K562 (cell line): Measurements from ENCODE around the gene ZMYND8. TPM values are rescaled to one million over a fixed set of nuclear protein-coding genes. Genes with fewer than 3 reads are reported as not detected.

ENCODE experiments used
- ATF2 ChIP-seq: sonication (generic); formaldehyde crosslinking; IDR thresholded peaks from 2 replicates; pipeline ENCODE4 v1.8.1; 2022; ENCODE audit warnings: missing genetic modification reagents
- CREBBP ChIP-seq: IDR thresholded peaks from one replicate; pipeline ENCODE4 v1.6.1; 2012; ENCODE audit warnings: low read depth, mild to moderate bottlenecking, control low read depth, inconsistent platforms, low read length
- ELK3 ChIP-seq: fragments of 450-650 bp; formaldehyde crosslinking; IDR thresholded peaks from 2 replicates; pipeline ENCODE4 v1.4.0; 2020; ENCODE audit warnings: mild to moderate bottlenecking
- ERF ChIP-seq: fragments of 450-650 bp; formaldehyde crosslinking; IDR thresholded peaks from 2 replicates; pipeline ENCODE4 v1.4.0; 2020; ENCODE audit warnings: mild to moderate bottlenecking, mixed read lengths
- EZH2 ChIP-seq: IDR thresholded peaks from 2 replicates; pipeline ENCODE4 v1.6.1; 2012; ENCODE audit warnings: low read depth, mild to moderate bottlenecking, inconsistent platforms, low read length, borderline replicate concordance
- HES1 ChIP-seq: fragments of 450-650 bp; IDR thresholded peaks from 2 replicates; pipeline ENCODE4 v1.6.1; 2016; ENCODE audit warnings: low read depth, mild to moderate bottlenecking, moderate library complexity
- NCOA6 ChIP-seq: fragments of 450-650 bp; IDR thresholded peaks from 2 replicates; pipeline ENCODE4 v1.6.1; 2017; ENCODE audit warnings: mild to moderate bottlenecking
- NR2C1 ChIP-seq, 2 experiments: fragments of 450-650 bp; IDR thresholded peaks; 2 replicates each; pipeline ENCODE4 v1.6.1; 2017; ENCODE audit warnings: mild to moderate bottlenecking in 2 of 2, antibody characterized with exemption in 1 of 2, inconsistent platforms in 1 of 2, missing compliant biosample characterization in 1 of 2, missing genetic modification characterization in 1 of 2
- PHF21A ChIP-seq: fragments of 450-650 bp; IDR thresholded peaks from 2 replicates; pipeline ENCODE4 v1.6.1; 2017; ENCODE audit warnings: low read depth, borderline replicate concordance
- PREB ChIP-seq: sonication (generic); formaldehyde crosslinking; IDR thresholded peaks from 2 replicates; pipeline ENCODE4 v1.8.1; 2023; ENCODE audit warnings: mild to moderate bottlenecking, missing genetic modification reagents
- SAP30 ChIP-seq: fragments of 200-600 bp; sonication (generic); IDR thresholded peaks from 2 replicates; pipeline ENCODE4 v1.6.1; 2012; ENCODE audit warnings: borderline replicate concordance, low read depth, mild to moderate bottlenecking, moderate library complexity, low read length, control low read depth, inconsistent platforms; ENCODE audit not compliant: insufficient read depth, poor library complexity, severe bottlenecking
- SUPT5H ChIP-seq: fragments of 450-650 bp; IDR thresholded peaks from 2 replicates; pipeline ENCODE4 v1.6.1; 2016
- VEZF1 ChIP-seq: fragments of 200-800 bp; sonication (Bioruptor generic); IDR thresholded peaks from 2 replicates; pipeline ENCODE4 v1.6.1; 2017; ENCODE audit warnings: missing genetic modification characterization, missing compliant biosample characterization
- ZBTB17 ChIP-seq: fragments of 450-650 bp; formaldehyde crosslinking; IDR thresholded peaks from 2 replicates; pipeline ENCODE4 v1.4.0; 2020; ENCODE audit warnings: mild to moderate bottlenecking
- ZC3H8 ChIP-seq: fragments of 450-650 bp; IDR thresholded peaks from 2 replicates; pipeline ENCODE4 v1.6.1; 2017
- ZNF165 ChIP-seq: fragments of 250-450 bp; sonication (Bioruptor Pico); IDR thresholded peaks from 2 replicates; pipeline ENCODE4 v1.4.0; 2020; ENCODE audit warnings: borderline replicate concordance
- ZNF280A ChIP-seq: fragments of 450-650 bp; IDR thresholded peaks from 2 replicates; pipeline ENCODE4 v1.6.1; 2018; ENCODE audit warnings: mild to moderate bottlenecking, low read depth; ENCODE audit not compliant: partially characterized antibody
- polyA plus RNA-seq, 8 experiments: library from polyadenylated mRNA; depleted of rRNA in 4 of 8; stranded (reverse) in 5 of 8; unstranded in 3 of 8; fragments of >200 nt; fragmentation: Nextera tagmentation in 2 of 8; fragmentation: Illumina TruSeq in 1 of 8; extraction: Ambion mirVana in 2 of 8; extraction: Trizol in 1 of 8; gene quantifications; 2 replicates each; pipeline versions ENCODE4 v1.2.1 to v1.2.3, GENCODE V29; 2011 to 2014; ENCODE audit warnings: inconsistent platforms in 1 of 8, missing spikeins in 1 of 8
- total RNA-seq, 7 experiments: library from RNA; depleted of rRNA in 6 of 7; stranded (reverse); fragments of >200 nt in 6 of 7; fragmentation: Illumina TruSeq in 2 of 7; extraction: Trizol in 2 of 7; gene quantifications; 2 replicates each; pipeline versions ENCODE4 v1.2.1 to v1.2.3, GENCODE V29; 2011 to 2021; ENCODE audit warnings: low replicate concordance in 1 of 7

Gene ZMYND8
- total and polyA plus RNA-seq, 9 of the 15 experiments (the other 6 are each of a cell fraction or from before 2014, with no cell fraction given) = 31.8 to 148 (median 71.9) TPM

- no peak for TF ChIP-seq ZNF280A
- TF ChIP-seq ELK3 = no peak
- TF ChIP-seq EZH2 = no peak
- no peak for TF ChIP-seq ZNF165 (CRISPR knock-in tag)
- TF ChIP-seq NR2C1 (IDR thresholded peaks at IDR 0.05) = no peak
- no peak for TF ChIP-seq NR2C1 (tag; IDR thresholded peaks at IDR 0.05)
- no peak for TF ChIP-seq ZBTB17
- TF ChIP-seq SUPT5H = peak; percentile 38
- no peak for TF ChIP-seq PHF21A
- no peak for TF ChIP-seq SAP30
- TF ChIP-seq NCOA6 = no peak
- TF ChIP-seq CREBBP = no peak
- no peak for TF ChIP-seq PREB (CRISPR knock-in tag)
- no peak for TF ChIP-seq ERF (CRISPR knock-in tag)
- no peak for TF ChIP-seq ATF2 (CRISPR knock-in tag)
- no peak for TF ChIP-seq HES1
- TF ChIP-seq ZC3H8 = no peak
- no peak for TF ChIP-seq VEZF1
Observed at GRCh38 chr20:47352332-47353238, 3.9 kb downstream of the ZMYND8 start (continued).
